HepG2 (cell line): Measurements from ENCODE around the gene PUS1. TPM values are rescaled to one million over a fixed set of nuclear protein-coding genes. Genes with fewer than 3 reads are reported as not detected.

Experiments used
- E2F1 ChIP-seq: sonication (generic); formaldehyde crosslinking; IDR thresholded peaks from 2 replicates; pipeline ENCODE4 v1.5.0; 2020; ENCODE audit warnings: missing genetic modification reagents
- ELF4 ChIP-seq: sonication (generic); formaldehyde crosslinking; IDR thresholded peaks from 2 replicates; pipeline ENCODE4 v1.5.0; 2020; ENCODE audit warnings: missing genetic modification reagents, mild to moderate bottlenecking, moderate library complexity, borderline replicate concordance
- ELK4 ChIP-seq: sonication (generic); formaldehyde crosslinking; IDR thresholded peaks from 2 replicates; pipeline ENCODE4 v1.9.0; 2021; ENCODE audit warnings: missing genetic modification reagents, borderline replicate concordance
- FOXK2 ChIP-seq: fragments of 450-650 bp; IDR thresholded peaks from 2 replicates; pipeline ENCODE4 v1.6.1; 2016
- HCFC1 ChIP-seq: fragments of 150-350 bp; IDR thresholded peaks from 2 replicates; pipeline ENCODE4 v1.6.1; 2014; ENCODE audit warnings: low read depth, low read length
- HOXD1 ChIP-seq: sonication (generic); formaldehyde crosslinking; IDR thresholded peaks from 2 replicates; pipeline ENCODE4 v1.5.0; 2020; ENCODE audit warnings: missing genetic modification reagents
- NKX3-1 ChIP-seq: sonication (generic); formaldehyde crosslinking; IDR thresholded peaks from 2 replicates; pipeline ENCODE4 v1.5.0; 2020; ENCODE audit warnings: missing genetic modification reagents
- RCOR2 ChIP-seq: IDR thresholded peaks from 2 replicates; pipeline ENCODE4 v1.6.1; 2016; ENCODE audit warnings: missing biosample characterization, missing genetic modification reagents
- STAG1 ChIP-seq: sonication (generic); formaldehyde crosslinking; IDR thresholded peaks from 2 replicates; pipeline ENCODE4 v1.4.0; 2020; ENCODE audit warnings: missing genetic modification reagents
- ZNF496 ChIP-seq: sonication (generic); formaldehyde crosslinking; IDR thresholded peaks from 2 replicates; pipeline ENCODE4 v1.8.1; 2023; ENCODE audit warnings: mild to moderate bottlenecking, moderate library complexity, missing genetic modification reagents; ENCODE audit not compliant: insufficient replicate concordance
- ZNF597 ChIP-seq: sonication (generic); formaldehyde crosslinking; IDR thresholded peaks from 2 replicates; pipeline ENCODE4 v1.5.0; 2020; ENCODE audit warnings: missing genetic modification reagents
- ZNF777 ChIP-seq: sonication (generic); formaldehyde crosslinking; IDR thresholded peaks from 2 replicates; pipeline ENCODE4 v1.4.0; 2020; ENCODE audit warnings: missing genetic modification reagents
- ZNF781 ChIP-seq: sonication (generic); formaldehyde crosslinking; IDR thresholded peaks from 2 replicates; pipeline ENCODE4 v1.5.1; 2020; ENCODE audit warnings: borderline replicate concordance, mild to moderate bottlenecking, missing genetic modification reagents; ENCODE audit errors: not compliant biosample characterization
- ZNF839 ChIP-seq: sonication (generic); formaldehyde crosslinking; IDR thresholded peaks from 2 replicates; pipeline ENCODE4 v1.4.0; 2020; ENCODE audit warnings: missing genetic modification reagents, mild to moderate bottlenecking, borderline replicate concordance
- ZSCAN31 ChIP-seq: sonication (generic); formaldehyde crosslinking; IDR thresholded peaks from 2 replicates; pipeline ENCODE4 v1.5.0; 2020; ENCODE audit warnings: low read depth, mild to moderate bottlenecking, missing genetic modification reagents
- polyA plus RNA-seq, 8 experiments: library from polyadenylated mRNA; depleted of rRNA in 3 of 8; stranded (reverse) in 7 of 8; unstranded in 1 of 8; fragments of >200 nt; fragmentation: Illumina TruSeq in 4 of 8; extraction: Trizol in 4 of 8; gene quantifications; 2 replicates each; pipeline versions ENCODE4 v1.2.1 to v1.2.3, GENCODE V29; 2011 to 2016; ENCODE audit warnings: low read depth in 4 of 8, missing spikeins in 1 of 8, mixed read lengths in 1 of 8; ENCODE audit not compliant: insufficient read depth in 1 of 8
- total RNA-seq, 5 experiments: library from RNA; depleted of rRNA; stranded (reverse); fragments of >200 nt; fragmentation: Illumina TruSeq; extraction: Trizol; gene quantifications; 2 replicates each; pipeline ENCODE4 v1.2.3, GENCODE V29; 2016; ENCODE audit warnings: low read depth in 1 of 5
- TF ChIP-seq, protein P1 (sequence below): sonication (generic); formaldehyde crosslinking; conservative IDR thresholded peaks from 2 replicates; pipeline ENCODE4 v1.8.1; 2023; ENCODE audit warnings: missing genetic modification reagents
- TF ChIP-seq, protein P2 (sequence below): sonication (generic); formaldehyde crosslinking; IDR thresholded peaks from 2 replicates; pipeline ENCODE4 v1.5.0; 2020; ENCODE audit warnings: mild to moderate bottlenecking, missing genetic modification reagents
- TF ChIP-seq, protein P3 (sequence below): conservative IDR thresholded peaks from 2 replicates; pipeline ENCODE4 v1.6.1; 2018; ENCODE audit warnings: missing genetic modification reagents

Gene PUS1
- total and polyA plus RNA-seq, 2 of the 13 experiments (the other 11 are each of a cell fraction or from before 2014, with no cell fraction given): 19.2 to 24.7 TPM

- no peak for TF ChIP-seq FOXK2
- TF ChIP-seq, protein P1, sequence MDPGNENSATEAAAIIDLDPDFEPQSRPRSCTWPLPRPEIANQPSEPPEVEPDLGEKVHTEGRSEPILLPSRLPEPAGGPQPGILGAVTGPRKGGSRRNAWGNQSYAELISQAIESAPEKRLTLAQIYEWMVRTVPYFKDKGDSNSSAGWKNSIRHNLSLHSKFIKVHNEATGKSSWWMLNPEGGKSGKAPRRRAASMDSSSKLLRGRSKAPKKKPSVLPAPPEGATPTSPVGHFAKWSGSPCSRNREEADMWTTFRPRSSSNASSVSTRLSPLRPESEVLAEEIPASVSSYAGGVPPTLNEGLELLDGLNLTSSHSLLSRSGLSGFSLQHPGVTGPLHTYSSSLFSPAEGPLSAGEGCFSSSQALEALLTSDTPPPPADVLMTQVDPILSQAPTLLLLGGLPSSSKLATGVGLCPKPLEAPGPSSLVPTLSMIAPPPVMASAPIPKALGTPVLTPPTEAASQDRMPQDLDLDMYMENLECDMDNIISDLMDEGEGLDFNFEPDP (CRISPR knock-in tag): 0 out of 2 replicates have a peak, but pooled peaks have one; percentile 91
- no peak; the same call in 1 of the 2 replicates for TF ChIP-seq ZSCAN31 (CRISPR knock-in tag)
- 0 out of 2 replicates have a peak, but pooled peaks have one; percentile 41 for TF ChIP-seq NKX3-1 (CRISPR knock-in tag)
- no peak for TF ChIP-seq ZNF597 (CRISPR knock-in tag)
- TF ChIP-seq, protein P2, sequence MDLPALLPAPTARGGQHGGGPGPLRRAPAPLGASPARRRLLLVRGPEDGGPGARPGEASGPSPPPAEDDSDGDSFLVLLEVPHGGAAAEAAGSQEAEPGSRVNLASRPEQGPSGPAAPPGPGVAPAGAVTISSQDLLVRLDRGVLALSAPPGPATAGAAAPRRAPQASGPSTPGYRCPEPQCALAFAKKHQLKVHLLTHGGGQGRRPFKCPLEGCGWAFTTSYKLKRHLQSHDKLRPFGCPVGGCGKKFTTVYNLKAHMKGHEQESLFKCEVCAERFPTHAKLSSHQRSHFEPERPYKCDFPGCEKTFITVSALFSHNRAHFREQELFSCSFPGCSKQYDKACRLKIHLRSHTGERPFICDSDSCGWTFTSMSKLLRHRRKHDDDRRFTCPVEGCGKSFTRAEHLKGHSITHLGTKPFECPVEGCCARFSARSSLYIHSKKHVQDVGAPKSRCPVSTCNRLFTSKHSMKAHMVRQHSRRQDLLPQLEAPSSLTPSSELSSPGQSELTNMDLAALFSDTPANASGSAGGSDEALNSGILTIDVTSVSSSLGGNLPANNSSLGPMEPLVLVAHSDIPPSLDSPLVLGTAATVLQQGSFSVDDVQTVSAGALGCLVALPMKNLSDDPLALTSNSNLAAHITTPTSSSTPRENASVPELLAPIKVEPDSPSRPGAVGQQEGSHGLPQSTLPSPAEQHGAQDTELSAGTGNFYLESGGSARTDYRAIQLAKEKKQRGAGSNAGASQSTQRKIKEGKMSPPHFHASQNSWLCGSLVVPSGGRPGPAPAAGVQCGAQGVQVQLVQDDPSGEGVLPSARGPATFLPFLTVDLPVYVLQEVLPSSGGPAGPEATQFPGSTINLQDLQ (CRISPR knock-in tag): 0 out of 2 replicates have a peak, but pooled peaks have one; percentile 5
- no peak for TF ChIP-seq ELF4 (CRISPR knock-in tag)
- no peak for TF ChIP-seq ELK4
- TF ChIP-seq, protein P3, sequence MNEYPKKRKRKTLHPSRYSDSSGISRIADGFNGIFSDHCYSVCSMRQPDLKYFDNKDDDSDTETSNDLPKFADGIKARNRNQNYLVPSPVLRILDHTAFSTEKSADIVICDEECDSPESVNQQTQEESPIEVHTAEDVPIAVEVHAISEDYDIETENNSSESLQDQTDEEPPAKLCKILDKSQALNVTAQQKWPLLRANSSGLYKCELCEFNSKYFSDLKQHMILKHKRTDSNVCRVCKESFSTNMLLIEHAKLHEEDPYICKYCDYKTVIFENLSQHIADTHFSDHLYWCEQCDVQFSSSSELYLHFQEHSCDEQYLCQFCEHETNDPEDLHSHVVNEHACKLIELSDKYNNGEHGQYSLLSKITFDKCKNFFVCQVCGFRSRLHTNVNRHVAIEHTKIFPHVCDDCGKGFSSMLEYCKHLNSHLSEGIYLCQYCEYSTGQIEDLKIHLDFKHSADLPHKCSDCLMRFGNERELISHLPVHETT (CRISPR knock-in tag): no peak
- TF ChIP-seq ZNF839 (CRISPR knock-in tag): no peak
- 0 out of 2 replicates have a peak, but pooled peaks have one; percentile 34 for TF ChIP-seq E2F1 (CRISPR knock-in tag)
- TF ChIP-seq ZNF496: no peak
- 0 out of 2 replicates have a peak, but pooled peaks have one; percentile 14 for TF ChIP-seq ZNF777 (CRISPR knock-in tag)
- TF ChIP-seq STAG1 (CRISPR knock-in tag): no peak
- TF ChIP-seq HCFC1: no peak
- TF ChIP-seq HOXD1 (CRISPR knock-in tag): no peak
- TF ChIP-seq RCOR2 (CRISPR knock-in tag): no peak
- TF ChIP-seq ZNF781: peak; percentile 58
These were observed 21.3 kb downstream of the PUS1 start (continued) for GRCh38 chr12:131950182-131950913.
